ENCODE results near the gene RAVER1. TPM values are rescaled to one million over a fixed set of nuclear protein-coding genes. Genes with fewer than 3 reads are reported as not detected.
"Not testable (repeated sequence)": the region's sequence is repeated elsewhere in the genome, so short reads cannot be mapped to it uniquely, and the experiment has no call there.

Gene RAVER1
- 31.5 and 36.1 TPM in 2 replicates for total RNA-seq (2022)
- percentile 64 among the genes with signal in this experiment for Bru-seq, nascent RNA
- BruChase-seq, experiment 1, labeled RNA remaining after a 6-hour chase, result percentile 69 among the genes with signal in this experiment
- BruChase-seq, experiment 2, labeled RNA remaining after a 2-hour chase, result percentile 62 among the genes with signal in this experiment
- long read RNA-seq, transcript RAVER1-208 (13 exons, 3,501 nt), result major isoform, 68 of 111 reads
- long read RNA-seq, partial matches to known transcripts, result 13 of 111 reads
- long read RNA-seq, other reads (novel, unspliced or antisense), result 30 of 111 reads

GRCh38 chr19:10332965-10333757, at the start of gene RAVER1:
RAVER1 (minus strand) TSS chr19:10333529; CDS start chr19:10333507, 22 bp downstream.
- POLR2A ChIA-PET, result interaction anchor here (0.7 to 3.5 kb wide), 21 partner anchors 8 to 520 kb away, joined by 3 to 51 read pairs (median 5); partner anchors contain the start of genes CDC37, FDX2, ICAM4 and ICAM5
- peak; percentile 98 for DNase-seq (ENCODE audit: unreplicated experiment)
- Mint-ChIP-seq H3K4me1 (ENCODE audit: insufficient read depth, unreplicated experiment) (no peaks in the 10 kb centered on the region), H3K27ac (ENCODE audit: low read depth, unreplicated experiment) (peak within 1 kb of the TSS; percentile 89), H3K27me3 (ENCODE audit: insufficient read depth, unreplicated experiment) (no peaks in the 10 kb centered on the region), H3K9me3 (ENCODE audit: unreplicated experiment) (no peaks in the 10 kb centered on the region), H3K36me3 (ENCODE audit: insufficient read depth, unreplicated experiment) (peaks cover 22% of the 10 kb centered on the region), H3K4me3 (ENCODE audit: unreplicated experiment) (peak within 1 kb of the TSS; percentile 95)
- CTCF ChIA-PET, result interaction anchor here (0.6 to 2.1 kb wide), 4 partner anchors 13 to 143 kb away, joined by 3 to 14 read pairs (median 6); no protein-coding TSS in a partner anchor
- BruUV-seq (replicated peaks), result TSS peak; percentile 48
- no peak for TF ChIP-seq CTCF (IDR thresholded peaks at IDR 0.05; ENCODE audit: unreplicated experiment)
- intact Hi-C loops (cut with micrococcal nuclease), result loop anchor here (2.0 to 5.0 kb wide), 2 partner anchors 44 to 49 kb away; partner anchors contain the start of genes ICAM5 and TYK2

GRCh38 chr19:10383223-10383499, 49.8 kb upstream of the RAVER1 start:
- DNase-seq (ENCODE audit: unreplicated experiment); H3K4me1 Mint-ChIP-seq (ENCODE audit: insufficient read depth, unreplicated experiment); H3K27ac Mint-ChIP-seq (ENCODE audit: low read depth, unreplicated experiment); H3K36me3 Mint-ChIP-seq (ENCODE audit: insufficient read depth, unreplicated experiment); BruUV-seq (replicated peaks); H3K4me3 Mint-ChIP-seq (ENCODE audit: unreplicated experiment); H3K27me3 Mint-ChIP-seq (ENCODE audit: insufficient read depth, unreplicated experiment); H3K9me3 Mint-ChIP-seq (ENCODE audit: unreplicated experiment): not testable (repeated sequence)
- ChIA-PET CTCF (interaction anchor here (1.0 to 2.5 kb wide), 5 partner anchors 34 to 452 kb away, joined by 3 to 9 read pairs (median 4); no protein-coding TSS in a partner anchor), POLR2A (interaction anchor here (2.8 kb wide), 1 partner anchor 123 kb away, joined by 11 read pairs; no protein-coding TSS in a partner anchor)
- intact Hi-C loops (cut with micrococcal nuclease), result loop anchor here (5.0 kb wide), 1 partner anchor 51 kb away; the partner anchor contains the start of gene RAVER1

- Mint-ChIP-seq H3K9me3 (ENCODE audit: unreplicated experiment) (no peaks in the 10 kb centered on the region), H3K4me3 (ENCODE audit: unreplicated experiment) (peak within 1 kb of the TSS; percentile 89), H3K27ac (ENCODE audit: low read depth, unreplicated experiment) (peak within 1 kb of the TSS; percentile 80), H3K36me3 (ENCODE audit: insufficient read depth, unreplicated experiment) (peaks cover 21% of the 10 kb centered on the region), H3K27me3 (ENCODE audit: insufficient read depth, unreplicated experiment) (no peaks in the 10 kb centered on the region), H3K4me1 (ENCODE audit: insufficient read depth, unreplicated experiment) (peaks cover 6% of the 10 kb centered on the region)
- peak; percentile 100 for DNase-seq (ENCODE audit: unreplicated experiment)
- CTCF ChIA-PET, result interaction anchor here (0.6 to 2.5 kb wide), 11 partner anchors 8 to 121 kb away, joined by 3 to 9 read pairs (median 4); partner anchors contain the start of gene ICAM1
- POLR2A ChIA-PET, result interaction anchor here (0.7 to 2.5 kb wide), 22 partner anchors 8 to 1936 kb away, joined by 3 to 51 read pairs (median 4); partner anchors contain the start of genes CDC37, ICAM1, ICAM4 and MRPL4
- no TSS peak for BruUV-seq (replicated peaks)
- intact Hi-C loops (cut with micrococcal nuclease), result loop anchor here (2.0 to 5.0 kb wide), 2 partner anchors 48 to 112 kb away; partner anchors contain the start of gene RAVER1
- no peak for TF ChIP-seq CTCF (IDR thresholded peaks at IDR 0.05; ENCODE audit: unreplicated experiment)
Observed at GRCh38 chr19:10380313-10381102, 47.2 kb upstream of the RAVER1 start, which contains the start of gene TYK2. TYK2 (minus strand) TSS chr19:10380572; CDS start chr19:10378406, 2,166 bp downstream.

- POLR2A ChIA-PET, result interaction anchor here (0.7 to 2.5 kb wide), 19 partner anchors 9 to 1936 kb away, joined by 3 to 51 read pairs (median 4); partner anchors contain the start of genes CDC37, ICAM1, MRPL4 and RAVER1
- no peaks in the 10 kb centered on the region for H3K9me3 Mint-ChIP-seq (ENCODE audit: unreplicated experiment)
- CTCF ChIA-PET, result interaction anchor here (0.6 to 1.9 kb wide), 11 partner anchors 9 to 121 kb away, joined by 3 to 8 read pairs (median 4); no protein-coding TSS in a partner anchor
- peaks cover 24% of the 10 kb centered on the region for H3K36me3 Mint-ChIP-seq (ENCODE audit: insufficient read depth, unreplicated experiment)
- DNase-seq (ENCODE audit: unreplicated experiment), result no peak
- H3K4me1 Mint-ChIP-seq (ENCODE audit: insufficient read depth, unreplicated experiment), result peaks cover 6% of the 10 kb centered on the region
- BruUV-seq (replicated peaks), result TSS peak; percentile 81
- TF ChIP-seq CTCF (IDR thresholded peaks at IDR 0.05; ENCODE audit: unreplicated experiment), result no peak
- peak overlapping the region; percentile 89 for H3K4me3 Mint-ChIP-seq (ENCODE audit: unreplicated experiment)
- intact Hi-C loops (cut with micrococcal nuclease), result loop anchor here (2.0 to 5.0 kb wide), 2 partner anchors 48 to 111 kb away; partner anchors contain the start of gene RAVER1
- H3K27ac Mint-ChIP-seq (ENCODE audit: low read depth, unreplicated experiment), result peak overlapping the region; percentile 80
- H3K27me3 Mint-ChIP-seq (ENCODE audit: insufficient read depth, unreplicated experiment), result no peaks in the 10 kb centered on the region
Observed at GRCh38 chr19:10379880-10380312, 46.6 kb upstream of the RAVER1 start.

All from MCF 10A (cell line).